ENCODE results near the gene SDK1.
"Not testable (repeated sequence)": the region's sequence is repeated elsewhere in the genome, so short reads cannot be mapped to it uniquely, and the experiment has no call there.

The SDK1 gene

DNA sequence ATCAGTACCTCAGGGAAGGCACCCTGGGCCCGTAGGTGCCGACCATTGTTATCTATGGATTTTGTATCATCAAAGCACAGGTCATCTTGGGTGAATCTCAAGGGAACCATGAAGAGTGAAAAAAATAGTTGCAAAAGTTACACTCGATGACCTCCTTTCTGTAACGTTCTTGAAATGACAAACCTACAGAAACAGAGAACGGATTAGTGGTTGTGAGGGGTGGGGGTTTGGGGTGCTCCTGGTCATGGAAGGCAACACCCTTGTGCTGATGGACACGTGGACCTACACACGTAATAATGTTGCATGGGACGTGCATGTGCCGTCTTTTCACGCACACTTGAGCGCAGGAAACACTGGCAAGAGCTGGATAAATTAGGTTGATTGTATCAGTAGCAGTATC is 655.9 kb downstream of the SDK1 start:
- no peak for DNase-seq (ENCODE audit: low read depth in 2 of 2)

- DNase-seq (ENCODE audit: low read depth in 2 of 2): no peak
These were observed 656.5 kb downstream of the SDK1 start for GRCh38 chr7:3957472-3958108.

DNA sequence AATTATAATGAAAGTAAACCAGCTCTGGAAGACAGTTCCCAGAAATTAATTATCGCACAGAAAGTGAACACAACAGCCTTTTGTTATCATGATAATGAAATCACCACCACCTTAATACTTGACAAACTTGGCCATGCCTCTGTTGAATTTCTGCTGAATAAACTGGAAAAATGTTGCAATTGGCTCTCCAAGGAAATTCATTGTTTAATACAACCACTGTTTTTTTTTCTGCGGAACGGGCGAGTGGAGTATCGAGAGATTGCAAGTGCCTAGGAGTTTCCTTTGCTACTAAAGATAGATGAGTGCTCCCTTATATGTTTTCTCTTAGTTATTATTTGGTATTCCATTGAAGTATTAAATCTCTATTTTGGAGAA is 657.0 kb downstream of the SDK1 start:
- no peak for DNase-seq (ENCODE audit: low read depth in 2 of 2)

GRCh38 chr7:3959364-3959763 is 658.3 kb downstream of the SDK1 start:
- DNase-seq (ENCODE audit: low read depth in 2 of 2): no peak

- no peak for DNase-seq (ENCODE audit: low read depth in 2 of 2)
These were observed 659.2 kb downstream of the SDK1 start for GRCh38 chr7:3960050-3960763.

DNA sequence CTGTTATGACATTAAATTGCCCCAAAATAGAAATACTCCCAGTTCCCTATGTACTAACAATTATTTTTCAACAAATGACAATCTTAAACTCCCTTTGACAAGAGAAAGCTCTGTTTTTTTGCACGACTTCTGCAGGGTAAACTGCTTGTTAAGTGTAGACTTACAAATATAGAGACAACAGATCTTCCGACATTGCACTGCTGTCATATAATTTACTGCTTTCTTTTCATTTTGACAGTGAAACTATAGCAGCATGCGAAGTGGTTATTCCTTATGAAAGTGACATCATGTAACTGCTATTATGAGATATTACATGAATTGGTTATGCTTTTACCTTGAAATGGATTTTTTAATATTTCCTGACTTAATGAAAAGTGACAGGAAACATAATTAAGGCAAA is 659.9 kb downstream of the SDK1 start:
- DNase-seq (ENCODE audit: low read depth in 2 of 2): no peak

GRCh38 chr7:3961857-3962503 is 660.9 kb downstream of the SDK1 start:
- DNase-seq (ENCODE audit: low read depth in 2 of 2): no peak

- not testable (repeated sequence) for DNase-seq (ENCODE audit: low read depth in 2 of 2)
These were observed 662.7 kb downstream of the SDK1 start for GRCh38 chr7:3963768-3964167.

DNA sequence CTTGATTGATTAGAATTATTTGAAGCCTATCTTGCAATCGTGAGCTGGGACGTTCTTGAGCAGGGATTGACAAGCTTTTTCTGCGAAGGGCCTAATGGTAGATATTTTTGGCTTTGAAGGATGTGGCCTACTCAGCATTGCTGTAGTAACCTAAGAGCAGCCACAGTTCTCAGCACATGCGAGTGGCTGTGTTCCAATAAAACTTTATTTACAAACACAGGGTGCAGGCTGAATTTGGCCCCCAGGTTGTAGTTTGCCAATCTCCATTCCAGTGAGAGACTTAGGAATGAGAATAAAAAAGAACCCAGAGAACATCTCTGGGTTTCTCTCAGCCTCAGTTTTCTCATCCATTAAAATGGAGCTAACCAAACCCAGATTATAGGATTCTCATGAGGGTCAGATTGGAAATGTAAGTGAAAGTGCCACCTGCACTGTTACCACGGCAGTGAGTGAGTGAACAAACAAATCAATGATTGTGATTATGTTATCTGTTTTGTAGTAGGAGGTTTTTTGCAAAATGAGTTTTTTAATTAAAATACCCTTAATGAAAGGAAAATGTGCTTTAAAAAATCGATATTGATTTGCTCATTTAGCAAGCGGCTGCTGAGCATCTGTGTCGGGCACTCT is 664.0 kb downstream of the SDK1 start:
- no peak for DNase-seq (ENCODE audit: low read depth in 2 of 2)

DNA sequence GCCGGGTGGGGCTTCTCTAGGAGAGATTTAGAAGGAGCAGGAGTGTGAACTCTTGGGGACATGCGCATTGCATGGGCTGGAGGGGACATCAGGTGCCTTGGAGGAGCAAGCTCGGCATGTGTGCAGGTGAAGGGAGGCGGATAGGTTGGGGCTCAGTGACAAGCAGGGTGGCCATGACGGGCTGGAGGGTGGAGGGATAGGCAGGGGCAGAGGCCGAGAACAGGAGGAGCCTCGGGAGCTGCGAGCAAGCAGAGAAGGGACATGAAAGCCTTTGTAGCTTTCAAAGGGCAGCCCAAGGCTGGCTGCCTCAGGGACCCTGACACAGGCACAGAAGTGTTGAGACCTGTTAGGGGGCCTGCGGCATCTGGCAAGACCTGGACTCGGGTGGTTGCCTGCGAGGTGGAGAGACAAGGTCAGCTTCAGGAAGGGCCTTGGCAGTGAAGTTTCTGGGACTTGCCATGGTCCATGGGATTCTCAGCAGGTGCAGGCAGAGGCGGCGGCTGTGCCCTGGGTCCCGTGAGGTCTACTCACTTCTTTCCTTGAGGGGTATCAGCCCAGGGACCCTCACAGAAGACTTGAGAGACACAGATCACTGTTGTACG is 664.8 kb downstream of the SDK1 start:
- DNase-seq (ENCODE audit: low read depth in 2 of 2): no peak

GRCh38 chr7:3968234-3968633 is 667.2 kb downstream of the SDK1 start:
- no peak for DNase-seq (ENCODE audit: low read depth in 2 of 2)

- DNase-seq (ENCODE audit: low read depth in 2 of 2): no peak
These were observed 668.2 kb downstream of the SDK1 start for GRCh38 chr7:3969286-3969685.

GRCh38 chr7:3971323-3971722 is 670.3 kb downstream of the SDK1 start:
- DNase-seq (ENCODE audit: low read depth in 2 of 2): no peak

- no peak for DNase-seq (ENCODE audit: low read depth in 2 of 2)
These were observed 672.2 kb downstream of the SDK1 start for GRCh38 chr7:3973264-3973663.

GRCh38 chr7:3974329-3974728 is 673.3 kb downstream of the SDK1 start:
- DNase-seq (ENCODE audit: low read depth in 2 of 2): no peak

DNA sequence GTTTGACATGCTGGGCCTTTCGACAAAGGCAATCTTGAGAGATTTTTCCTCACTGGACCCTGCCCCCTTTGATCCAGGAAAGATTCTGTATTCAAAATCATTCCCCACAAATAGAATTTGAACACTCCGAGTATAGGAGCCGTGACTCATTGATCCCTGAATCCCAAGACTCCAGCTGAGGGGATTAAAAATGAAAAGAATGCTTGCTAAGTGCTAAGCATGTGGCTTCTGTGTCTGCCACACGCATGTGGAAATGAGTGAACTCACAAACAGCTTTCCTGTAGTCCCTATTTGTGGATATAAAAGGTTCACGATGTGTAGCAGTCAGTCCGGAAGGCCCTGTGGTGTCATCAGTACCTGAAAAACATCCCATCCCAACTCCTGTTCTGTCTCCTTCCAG is 674.3 kb downstream of the SDK1 start:
- no peak for DNase-seq (ENCODE audit: low read depth in 2 of 2)

- DNase-seq (ENCODE audit: low read depth in 2 of 2): no peak
These were observed 676.3 kb downstream of the SDK1 start for GRCh38 chr7:3977391-3977790.

DNA sequence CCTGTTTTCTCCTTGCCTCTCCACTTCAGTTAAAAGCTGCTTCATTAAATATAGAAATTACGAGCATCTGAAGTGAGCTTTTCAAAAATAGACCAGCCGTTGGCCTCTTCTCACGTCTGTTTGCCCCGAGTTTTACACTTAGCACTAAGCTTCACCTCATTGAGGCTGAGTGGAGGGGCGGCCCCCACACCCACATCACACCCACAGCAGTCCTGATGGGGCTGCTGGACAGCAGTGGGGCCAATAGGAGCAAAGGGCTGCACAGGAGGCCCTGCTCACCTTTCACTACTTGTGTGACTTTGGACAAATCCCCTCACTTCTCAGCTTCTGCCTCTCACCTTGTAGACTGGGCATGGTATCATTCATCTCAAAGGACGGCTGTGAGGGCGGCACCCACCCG is 677.8 kb downstream of the SDK1 start:
- DNase-seq (ENCODE audit: low read depth in 2 of 2): no peak

- no peak for DNase-seq (ENCODE audit: low read depth in 2 of 2)
These were observed 678.7 kb downstream of the SDK1 start for GRCh38 chr7:3979611-3980299.

DNA sequence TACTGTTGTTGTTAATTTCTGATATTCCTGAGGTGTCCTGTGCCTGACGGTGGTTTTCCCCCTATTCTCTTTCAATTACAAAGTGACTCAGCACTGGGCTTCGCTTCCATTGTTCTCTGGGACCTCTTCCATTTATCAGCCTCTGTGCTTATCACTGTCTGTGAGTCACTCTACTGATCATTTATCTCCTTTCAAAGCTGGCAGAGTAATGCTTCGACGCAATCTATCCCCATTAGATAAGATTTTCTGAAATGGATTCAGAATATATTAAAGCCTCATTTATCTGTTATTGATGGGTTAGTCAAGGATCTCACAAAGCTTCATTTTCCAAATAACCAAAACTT is 679.2 kb downstream of the SDK1 start:
- no peak for DNase-seq (ENCODE audit: low read depth in 2 of 2)

- DNase-seq (ENCODE audit: low read depth in 2 of 2): no peak
These were observed 680.2 kb downstream of the SDK1 start for GRCh38 chr7:3981281-3981680.

DNA sequence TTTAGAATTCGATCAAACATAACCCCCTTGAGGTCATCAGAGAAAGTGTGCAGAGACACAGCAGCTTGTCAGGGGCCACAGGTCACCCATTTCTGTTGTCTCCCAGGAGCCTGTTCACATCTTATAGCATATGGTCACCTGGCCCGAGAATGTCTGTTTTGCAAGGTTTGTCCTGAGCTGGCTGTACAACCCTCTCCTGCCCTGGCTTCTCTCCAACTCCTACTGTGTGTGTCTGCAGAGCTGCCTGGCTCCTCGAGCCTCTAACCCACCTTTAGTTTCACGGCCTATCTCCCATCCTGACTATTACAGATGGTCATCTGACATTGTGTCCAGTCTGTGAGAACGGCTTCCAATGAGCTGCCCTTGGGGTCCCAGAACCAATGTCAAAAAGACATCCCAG is 683.4 kb downstream of the SDK1 start:
- no peak for DNase-seq (ENCODE audit: low read depth in 2 of 2)
